Activated CD8-positive, alpha-beta T cell treated with anti-CD3 and anti-CD28 coated beads for 36 hours (primary cell): ENCODE data around the gene MPZL2. TPM values are rescaled to one million over a fixed set of nuclear protein-coding genes. Genes with fewer than 3 reads are reported as not detected.

Source experiments
- ATAC-seq: fragments of 200-7000 bp; cut with Tn5 transposase; one replicate; pipeline ENCODE4 v1.10.0; 2021; ENCODE audit warnings: mild to moderate bottlenecking, moderate library complexity
- CTCF ChIA-PET: fragments of 350-600 bp; sonication (Branson Sonifier 250); formaldehyde crosslinking; loops from one replicate; lab custom pipeline; 2021; ENCODE audit warnings: antibody characterized with exemption; lab: Charles Lee
- POLR2A ChIA-PET: fragments of 350-600 bp; sonication (Branson Sonifier 250); formaldehyde crosslinking; loops from one replicate; lab custom pipeline; 2021; ENCODE audit warnings: antibody characterized with exemption; lab: Charles Lee
- DNase-seq: peaks from one replicate; pipeline ENCODE4 v3.0.0-alpha.2; 2020
- H3K27ac Mint-ChIP-seq: one replicate; pipeline ENCODE4 v1.8.0; 2021; ENCODE audit warnings: mild to moderate bottlenecking, mixed read lengths
- H3K27me3 Mint-ChIP-seq: one replicate; pipeline ENCODE4 v1.8.0; 2021; ENCODE audit warnings: mixed read lengths
- H3K36me3 Mint-ChIP-seq: one replicate; pipeline ENCODE4 v1.8.0; 2021; ENCODE audit warnings: low read depth, mixed read lengths
- H3K4me1 Mint-ChIP-seq: one replicate; pipeline ENCODE4 v1.8.0; 2021; ENCODE audit warnings: low read depth, mixed read lengths
- H3K4me3 Mint-ChIP-seq: one replicate; pipeline ENCODE4 v1.8.0; 2021; ENCODE audit warnings: mild to moderate bottlenecking, moderate library complexity, mixed read lengths
- H3K9me3 Mint-ChIP-seq: one replicate; pipeline ENCODE4 v1.8.0; 2021; ENCODE audit warnings: mixed read lengths
- intact Hi-C: fragments of 100-400 bp; cut with micrococcal nuclease; formaldehyde crosslinking; loops from one replicate; pipeline ENCODE4 v1.10.0; 2022
- total RNA-seq, 2 experiments: library from RNA; stranded (reverse); gene quantifications; one replicate each; pipeline ENCODE4 v1.2.3, GENCODE V29; 2021
- TF ChIP-seq, protein P1 (sequence below): fragments of 200-600 bp; IDR thresholded peaks from one replicate; pipeline ENCODE4 v1.8.0; 2022; ENCODE audit warnings: antibody characterized with exemption, mild to moderate bottlenecking

Gene MPZL2
- total RNA-seq, 2 experiments from 2014 or later = 26.2 to 31.0 TPM

DNA sequence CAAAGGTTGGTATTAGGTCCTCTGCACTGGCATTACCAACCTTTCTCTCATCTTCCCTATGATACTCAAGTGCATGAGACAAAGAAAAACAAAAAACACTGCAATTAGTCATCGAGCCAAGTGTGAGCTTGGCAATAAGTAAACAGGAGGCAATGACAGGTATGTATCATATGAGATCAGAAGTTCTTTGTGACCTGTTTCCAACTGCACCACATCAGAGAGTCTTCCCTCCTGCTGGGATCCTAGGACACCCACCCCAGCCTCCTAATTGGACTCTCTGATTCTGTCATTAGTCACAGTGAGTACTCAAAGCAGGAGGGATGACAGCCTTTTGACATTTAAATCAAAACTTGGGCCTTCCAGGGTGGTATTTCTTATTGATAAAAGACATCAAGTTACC, 31.4 kb downstream of the MPZL2 start:
- ChIA-PET POLR2A (interaction anchor here (0.5 to 6.7 kb wide), 7 partner anchors 8 to 73 kb away, joined by 3 to 71 read pairs (median 4); partner anchors contain the start of gene JAML), CTCF (interaction anchor here (1.3 kb wide), 2 partner anchors 9 to 61 kb away, joined by 3 read pairs; no protein-coding TSS in a partner anchor)
- no peaks in the 10 kb centered on the region for H3K9me3 Mint-ChIP-seq
- intact Hi-C loops = no loop called here
- TF ChIP-seq, protein P1, sequence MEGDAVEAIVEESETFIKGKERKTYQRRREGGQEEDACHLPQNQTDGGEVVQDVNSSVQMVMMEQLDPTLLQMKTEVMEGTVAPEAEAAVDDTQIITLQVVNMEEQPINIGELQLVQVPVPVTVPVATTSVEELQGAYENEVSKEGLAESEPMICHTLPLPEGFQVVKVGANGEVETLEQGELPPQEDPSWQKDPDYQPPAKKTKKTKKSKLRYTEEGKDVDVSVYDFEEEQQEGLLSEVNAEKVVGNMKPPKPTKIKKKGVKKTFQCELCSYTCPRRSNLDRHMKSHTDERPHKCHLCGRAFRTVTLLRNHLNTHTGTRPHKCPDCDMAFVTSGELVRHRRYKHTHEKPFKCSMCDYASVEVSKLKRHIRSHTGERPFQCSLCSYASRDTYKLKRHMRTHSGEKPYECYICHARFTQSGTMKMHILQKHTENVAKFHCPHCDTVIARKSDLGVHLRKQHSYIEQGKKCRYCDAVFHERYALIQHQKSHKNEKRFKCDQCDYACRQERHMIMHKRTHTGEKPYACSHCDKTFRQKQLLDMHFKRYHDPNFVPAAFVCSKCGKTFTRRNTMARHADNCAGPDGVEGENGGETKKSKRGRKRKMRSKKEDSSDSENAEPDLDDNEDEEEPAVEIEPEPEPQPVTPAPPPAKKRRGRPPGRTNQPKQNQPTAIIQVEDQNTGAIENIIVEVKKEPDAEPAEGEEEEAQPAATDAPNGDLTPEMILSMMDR = no peak
- ATAC-seq (peak; percentile 76), DNase-seq (peak; percentile 82)
- H3K27me3 Mint-ChIP-seq = no peaks in the 10 kb centered on the region
- peaks cover 61% of the 10 kb centered on the region for H3K36me3 Mint-ChIP-seq
- H3K4me1 Mint-ChIP-seq = peaks cover 28% of the 10 kb centered on the region
- H3K4me3 Mint-ChIP-seq = no peak overlapping the region
- no peak overlapping the region for H3K27ac Mint-ChIP-seq

DNA sequence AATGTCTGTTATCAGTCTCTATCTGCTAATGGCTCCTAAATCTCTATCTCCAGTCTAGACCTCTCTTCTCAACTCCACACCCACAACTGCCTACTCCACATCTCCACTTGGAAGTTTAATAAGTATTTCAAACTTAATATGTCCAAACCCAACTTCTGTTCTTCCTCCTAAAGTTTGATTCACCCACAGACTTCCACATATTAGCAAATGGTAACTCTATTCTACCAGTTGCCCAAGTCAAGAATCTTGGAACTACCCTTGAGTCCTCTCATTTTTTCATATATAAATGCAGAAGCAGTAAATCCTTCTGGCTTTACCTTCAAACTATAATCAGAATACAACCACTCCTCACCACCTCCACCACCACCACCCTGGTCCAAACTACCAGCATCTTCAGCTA, 32.6 kb downstream of the MPZL2 start:
- POLR2A ChIA-PET = interaction anchor here (1.0 to 6.7 kb wide), 4 partner anchors 10 to 75 kb away, joined by 3 to 71 read pairs (median 32); no protein-coding TSS in a partner anchor
- H3K27ac Mint-ChIP-seq = no peak overlapping the region
- peaks cover 29% of the 10 kb centered on the region for H3K4me1 Mint-ChIP-seq
- CTCF ChIA-PET = interaction anchor here (1.2 to 1.4 kb wide), 2 partner anchors 19 to 33 kb away, joined by 3 to 6 read pairs; no protein-coding TSS in a partner anchor
- ATAC-seq (no peak), DNase-seq (no peak)
- intact Hi-C loops = no loop called here
- TF ChIP-seq, protein P1 = no peak
- H3K9me3 Mint-ChIP-seq = peaks cover 2% of the 10 kb centered on the region
- peaks cover 61% of the 10 kb centered on the region for H3K36me3 Mint-ChIP-seq
- H3K4me3 Mint-ChIP-seq = no peak overlapping the region
- H3K27me3 Mint-ChIP-seq = no peaks in the 10 kb centered on the region

DNA sequence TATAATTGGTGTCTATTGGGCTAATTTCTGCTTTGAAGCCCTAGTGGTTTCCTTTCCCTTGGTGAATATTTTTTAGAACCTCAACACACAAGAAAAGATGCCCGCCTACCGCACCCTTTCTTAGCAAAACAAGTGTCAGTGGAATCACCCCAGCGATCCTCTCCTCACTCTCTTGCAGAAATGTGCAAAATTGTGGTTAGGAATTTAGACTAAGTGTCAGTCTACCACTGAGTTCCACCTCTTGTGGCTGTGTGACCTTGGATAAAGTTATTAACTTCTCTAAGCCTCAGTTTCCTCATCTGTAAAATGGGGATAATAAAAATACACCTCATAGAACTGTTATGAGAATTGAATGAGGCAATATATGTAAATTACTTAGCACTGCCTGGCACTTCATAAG, 34.0 kb downstream of the MPZL2 start:
- peaks cover 34% of the 10 kb centered on the region for H3K4me1 Mint-ChIP-seq

DNA sequence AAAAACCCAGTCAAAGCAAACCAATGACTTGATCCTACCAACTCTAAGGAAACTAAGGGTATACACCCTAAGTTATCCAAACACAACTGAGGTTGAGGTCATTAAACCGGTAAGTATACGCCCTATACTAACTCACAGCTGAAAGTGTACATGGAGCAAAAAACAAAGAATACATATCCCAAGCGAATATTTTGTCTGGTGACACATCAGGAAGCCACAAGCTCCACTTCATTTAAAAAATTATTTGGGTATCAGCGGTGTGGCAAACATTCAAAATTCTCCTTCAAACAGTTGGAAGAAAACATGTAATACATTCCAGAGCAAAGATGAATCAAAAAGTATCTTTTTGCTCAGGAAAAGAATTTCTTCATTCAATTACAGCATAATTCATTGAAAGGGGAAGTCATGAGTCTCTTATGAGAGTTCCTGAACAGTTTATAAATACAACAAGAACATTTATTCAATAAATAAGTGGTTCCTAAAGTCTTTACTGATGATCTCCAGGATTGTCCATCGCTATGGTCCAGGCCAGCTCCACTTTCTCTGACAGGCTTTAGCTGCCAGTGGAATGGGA, 34.7 kb downstream of the MPZL2 start:
- TF ChIP-seq, protein P1 = no peak
- ATAC-seq (no peak), DNase-seq (no peak)
- POLR2A ChIA-PET = interaction anchor here (0.9 to 6.7 kb wide), 10 partner anchors 8 to 153 kb away, joined by 3 to 71 read pairs (median 4); partner anchors contain the start of gene MPZL3
- CTCF ChIA-PET = interaction anchor here (0.9 to 2.1 kb wide), 4 partner anchors 10 to 31 kb away, joined by 3 to 15 read pairs (median 4); no protein-coding TSS in a partner anchor
- intact Hi-C loops = no loop called here
- no peak overlapping the region for H3K27ac Mint-ChIP-seq
- no peaks in the 10 kb centered on the region for H3K27me3 Mint-ChIP-seq
- H3K9me3 Mint-ChIP-seq = peaks cover 11% of the 10 kb centered on the region
- H3K36me3 Mint-ChIP-seq = peaks cover 63% of the 10 kb centered on the region
- H3K4me3 Mint-ChIP-seq = peak overlapping the region; percentile 24
- peaks cover 39% of the 10 kb centered on the region for H3K4me1 Mint-ChIP-seq

More for the DNA sequence above, 34.0 kb downstream of the MPZL2 start:
- H3K9me3 Mint-ChIP-seq = peaks cover 10% of the 10 kb centered on the region
- H3K4me3 Mint-ChIP-seq = no peak overlapping the region
- DNase-seq (peak; percentile 74), ATAC-seq (no peak)
- no peaks in the 10 kb centered on the region for H3K27me3 Mint-ChIP-seq
- TF ChIP-seq, protein P1 = no peak
- intact Hi-C loops = no loop called here
- H3K36me3 Mint-ChIP-seq = peaks cover 63% of the 10 kb centered on the region
- no peak overlapping the region for H3K27ac Mint-ChIP-seq
- CTCF ChIA-PET = interaction anchor here (1.3 to 2.1 kb wide), 3 partner anchors 9 to 32 kb away, joined by 3 to 15 read pairs (median 4); no protein-coding TSS in a partner anchor
- POLR2A ChIA-PET = interaction anchor here (0.8 to 6.7 kb wide), 10 partner anchors 9 to 61 kb away, joined by 3 to 71 read pairs (median 4); partner anchors contain the start of gene MPZL3
